Endothelial cell of umbilical vein (primary cell): Measurements from ENCODE around the gene P3H1. TPM values are rescaled to one million over a fixed set of nuclear protein-coding genes. Genes with fewer than 3 reads are reported as not detected.

Source experiments
- Bru-seq: library from RNA; stranded (reverse); fragments of 400-500 nt; gene quantifications from one replicate; lab custom pipeline; 2021; lab: Mats Ljungman, UMichigan
- BruChase-seq, 2 experiments: library from RNA; stranded (reverse); fragments of 400-500 nt; gene quantifications; one replicate each; lab custom pipeline; 2021; lab: Mats Ljungman, UMichigan
- BruUV-seq: library from RNA; stranded (reverse); fragments of 400-500 nt; replicated peaks from 2 replicates; lab custom pipeline; 2021; lab: Mats Ljungman, UMichigan
- CTCF ChIA-PET: fragments of 300-600, 350-600 bp; sonication (Branson Sonifier 250); formaldehyde crosslinking; loops from one replicate; lab custom pipeline; 2021; ENCODE audit warnings: antibody characterized with exemption, inconsistent platforms; lab: Charles Lee
- POLR2A ChIA-PET: fragments of 300-600, 350-600 bp; sonication (Branson Sonifier 250); formaldehyde crosslinking; loops from one replicate; lab custom pipeline; 2021; ENCODE audit warnings: antibody characterized with exemption, inconsistent platforms; lab: Charles Lee
- DNase-seq: peaks from one replicate; pipeline ENCODE4 v3.0.0-alpha.2; 2011; ENCODE audit warnings: low read depth, low spot score
- FAIRE-seq: peaks from 2 replicates; lab custom pipeline; 2011; peaks lifted over from hg19 to GRCh38; lab: Jason Lieb, UNC
- H2AFZ ChIP-seq: 2 replicates; pipeline ENCODE4 v1.6.0; 2012; ENCODE audit warnings: low read depth, low read length, control low read depth, inconsistent platforms
- H3K27ac ChIP-seq: 2 replicates; pipeline ENCODE4 v1.5.1; 2011; ENCODE audit warnings: low read depth, mild to moderate bottlenecking, control low read depth, low read length, moderate library complexity; ENCODE audit not compliant: insufficient read depth
- H3K27me3 ChIP-seq, 2 experiments: 2 replicates each; pipeline versions ENCODE4 v1.6.0 to v1.6.1; 2011; ENCODE audit warnings: low read length in 2 of 2, mixed read lengths in 1 of 2; ENCODE audit not compliant: control insufficient read depth in 2 of 2, insufficient read depth in 2 of 2
- H3K36me3 ChIP-seq, 2 experiments: 2 replicates in 1 of 2; 3 replicates in 1 of 2; pipeline ENCODE4 v1.5.1; 2011; ENCODE audit warnings: low read length in 2 of 2, mild to moderate bottlenecking in 1 of 2, moderate library complexity in 1 of 2; ENCODE audit not compliant: control insufficient read depth in 2 of 2, insufficient read depth in 2 of 2; ENCODE audit errors: extremely low read depth in 1 of 2
- H3K4me1 ChIP-seq: 3 replicates; pipeline ENCODE4 v1.5.1; 2011; ENCODE audit warnings: mild to moderate bottlenecking, low read length; ENCODE audit not compliant: control insufficient read depth, insufficient read depth; ENCODE audit errors: extremely low read depth
- H3K4me2 ChIP-seq: 2 replicates; pipeline ENCODE4 v1.6.1; 2011; ENCODE audit warnings: low read length, control low read depth, mixed read lengths; ENCODE audit not compliant: insufficient read depth
- H3K4me3 ChIP-seq, 3 experiments: fragments of 200-600 bp in 1 of 3; sonication (generic), shearing (Covaris generic) in 1 of 3; replicated peaks in 1 of 3; 2 replicates each; pipeline ENCODE4 v1.5.1; 2011 to 2016; ENCODE audit warnings: control low read depth in 3 of 3, low read length in 3 of 3, mild to moderate bottlenecking in 2 of 3, inconsistent platforms in 1 of 3, low read depth in 1 of 3, moderate library complexity in 1 of 3; ENCODE audit not compliant: insufficient read depth in 1 of 3
- H3K79me2 ChIP-seq: 2 replicates; pipeline ENCODE4 v1.6.0; 2012; ENCODE audit warnings: low read length, inconsistent platforms; ENCODE audit not compliant: control insufficient read depth, insufficient read depth
- H3K9ac ChIP-seq: replicated peaks from 2 replicates; pipeline ENCODE3; 2011; ENCODE audit warnings: low read length, control low read depth; ENCODE audit not compliant: insufficient read depth; ENCODE audit errors: extremely low read depth
- H3K9me1 ChIP-seq: replicated peaks from 3 replicates; pipeline ENCODE4 v1.6.0; 2011; ENCODE audit warnings: mild to moderate bottlenecking, low read length; ENCODE audit not compliant: control insufficient read depth, insufficient read depth; ENCODE audit errors: extremely low read depth
- H3K9me3 ChIP-seq: replicated peaks from 2 replicates; pipeline ENCODE4 v1.5.1; 2012; ENCODE audit warnings: low read length, inconsistent platforms; ENCODE audit not compliant: control insufficient read depth, insufficient read depth
- H4K20me1 ChIP-seq: replicated peaks from 2 replicates; pipeline ENCODE3; 2011; ENCODE audit warnings: mild to moderate bottlenecking, low read length; ENCODE audit not compliant: control insufficient read depth, insufficient read depth; ENCODE audit errors: extremely low read depth
- CTCF ChIP-seq, 2 donors: IDR thresholded peaks; 1 replicate in 1 of 2; 2 replicates in 1 of 2; pipeline ENCODE4 v1.5.1; 2011; ENCODE audit warnings: low read length in 2 of 2, mild to moderate bottlenecking in 2 of 2, moderate library complexity in 2 of 2, control low read depth in 1 of 2, inconsistent platforms in 1 of 2, low read depth in 1 of 2; ENCODE audit not compliant: insufficient read depth in 1 of 2; ENCODE audit errors: extremely low read depth in 1 of 2
- EZH2 ChIP-seq: IDR thresholded peaks from 2 replicates; pipeline ENCODE4 v1.6.1; 2012; ENCODE audit warnings: borderline replicate concordance, low read depth, mild to moderate bottlenecking, moderate library complexity, low read length, inconsistent platforms; ENCODE audit not compliant: severe bottlenecking
- FOS ChIP-seq: IDR thresholded peaks from 2 replicates; pipeline ENCODE4 v1.6.1; 2011; ENCODE audit warnings: mild to moderate bottlenecking, low read length, moderate library complexity, borderline replicate concordance; ENCODE audit not compliant: insufficient read depth
- GATA2 ChIP-seq: IDR thresholded peaks from 2 replicates; pipeline ENCODE4 v1.7.0; 2011; ENCODE audit warnings: low read depth, mild to moderate bottlenecking, moderate library complexity, mixed read lengths, low read length; ENCODE audit not compliant: insufficient read length, insufficient read depth
- JUN ChIP-seq: IDR thresholded peaks from 2 replicates; pipeline ENCODE4 v1.6.1; 2011; ENCODE audit warnings: borderline replicate concordance, low read depth; ENCODE audit not compliant: insufficient read length, insufficient read depth
- MAX ChIP-seq: IDR thresholded peaks from 2 replicates; pipeline ENCODE4 v1.6.1; 2011; ENCODE audit not compliant: insufficient read depth, insufficient read length
- MYC ChIP-seq: IDR thresholded peaks from one replicate; pipeline ENCODE4 v1.6.1; 2011; ENCODE audit warnings: mild to moderate bottlenecking, low read depth, low read length
- POLR2A ChIP-seq: IDR thresholded peaks from 2 replicates; pipeline ENCODE4 v1.6.1; 2012; ENCODE audit warnings: low read depth, mild to moderate bottlenecking, control low read depth, low read length
- POLR2AphosphoS5 ChIP-seq: IDR thresholded peaks from 2 replicates; pipeline ENCODE4 v1.6.1; 2012; ENCODE audit warnings: low read depth, mild to moderate bottlenecking, control low read depth, low read length, moderate library complexity; ENCODE audit not compliant: insufficient read depth
- dilution Hi-C: fragments of 300-500 bp; cut with MboI; formaldehyde crosslinking; loops from one replicate; pipeline ENCODE4 v1.15.0; 2019; ENCODE audit warnings: low sequenced_read_pairs; ENCODE audit not compliant: extremely low pct_ligation_motif_present
- intact Hi-C: fragments of 100-400 bp; cut with micrococcal nuclease; formaldehyde crosslinking; loops from one replicate; pipeline ENCODE4 v1.10.0; 2022
- long read RNA-seq: library from polyadenylated mRNA; stranded (forward); transcript quantifications from one replicate; pipeline ENCODE4 v2.0.0, GENCODE V29; 2021
- polyA minus RNA-seq, 3 experiments: library from RNA; depleted of rRNA, polyadenylated mRNA; stranded (reverse); fragments of >200 nt; gene quantifications; 1 replicate in 1 of 3; 2 replicates in 2 of 3; pipeline ENCODE4 v1.2.3, GENCODE V29; 2011
- polyA plus RNA-seq, 4 experiments: library from polyadenylated mRNA; depleted of rRNA in 3 of 4; stranded (reverse) in 3 of 4; unstranded in 1 of 4; fragments of >200 nt; gene quantifications; 2 replicates each; pipeline versions ENCODE4 v1.2.1 to v1.2.3, GENCODE V29; 2011 to 2012; ENCODE audit warnings: missing spikeins in 1 of 4
- total RNA-seq: library from RNA; stranded (reverse); gene quantifications from 2 replicates; pipeline ENCODE4 v1.2.3, GENCODE V29; 2021

Gene P3H1
- total RNA-seq (136 and 146 TPM in 2 replicates), polyA plus RNA-seq (194 and 246 TPM in 2 replicates), polyA minus RNA-seq (146 and 147 TPM in 2 replicates), Bru-seq, nascent RNA (percentile 68 among the genes with signal in this experiment), BruChase-seq, experiment 1, labeled RNA remaining after a 6-hour chase (percentile 83 among the genes with signal in this experiment), BruChase-seq, experiment 2, labeled RNA remaining after a 2-hour chase (percentile 77 among the genes with signal in this experiment)
- polyA plus RNA-seq (2011; cell fraction: cytosol; rRNA removed): 142 and 155 TPM in 2 replicates
- 270 and 291 TPM in 2 replicates for polyA plus RNA-seq (2011; cell fraction: nucleus; rRNA removed)
- 88.9 and 103 TPM in 2 replicates for polyA plus RNA-seq (2012)
- 32.3 TPM for polyA minus RNA-seq (2011; cell fraction: cytosol; rRNA and poly(A)+ RNA removed)
- polyA minus RNA-seq (2011; cell fraction: nucleus; rRNA and poly(A)+ RNA removed): 60.5 and 78.9 TPM in 2 replicates
- long read RNA-seq, transcript P3H1-207 (14 exons, 2,726 nt): minor isoform, 21 of 506 reads
- long read RNA-seq, transcript P3H1-204 (15 exons, 2,705 nt): minor isoform, 62 of 506 reads
- long read RNA-seq, transcript P3H1-202 (15 exons, 2,585 nt): major isoform, 329 of 506 reads
- long read RNA-seq, partial matches to known transcripts: 33 of 506 reads
- long read RNA-seq, other reads (novel, unspliced or antisense): 59 of 506 reads

GRCh38 chr1:42766741-42767509, at the start of gene P3H1, which contains the start of gene C1orf50:
TSS of gene P3H1 (minus strand) at chr1:42767028. CDS start at chr1:42766971, 57 bp downstream.
TSS of gene C1orf50 (plus strand) at chr1:42767249. CDS start at chr1:42767312, 63 bp downstream.
- no TSS peak for BruUV-seq
- intact Hi-C loops: loop anchor here (1.0 to 5.0 kb wide), 5 partner anchors 50 to 310 kb away; partner anchors contain the start of genes ERMAP, PPCS, PPIH and SVBP
- H3K36me3 ChIP-seq: peaks cover 0 to 3% of the 10 kb centered on the region in 2 experiments

More at GRCh38 chr1:42766741-42767509, at the start of gene P3H1, which contains the start of gene C1orf50:
- CTCF ChIA-PET: interaction anchor here (0.8 to 3.7 kb wide), 22 partner anchors 7 to 620 kb away, joined by 3 to 32 read pairs (median 6); partner anchors contain the start of genes ERMAP, TMEM269, YBX1 and ZNF691
- dilution Hi-C loops: no loop called here
- POLR2A ChIA-PET: interaction anchor here (0.7 to 1.7 kb wide), 6 partner anchors 11 to 441 kb away, joined by 3 to 6 read pairs (median 4); partner anchors contain the start of genes ERMAP, SVBP and ZNF691
- peak within 1 kb of the TSS; percentile 83 for H2AFZ ChIP-seq
- peak within 1 kb of the TSS; percentile 62 for H3K27ac ChIP-seq
- H3K9me1 ChIP-seq: no peaks in the 10 kb centered on the region
- peak within 1 kb of the TSS; percentile 95 for H3K4me2 ChIP-seq
- no peaks in the 10 kb centered on the region for H4K20me1 ChIP-seq
- peaks cover 65% of the 10 kb centered on the region for H3K79me2 ChIP-seq
- DNase-seq (peak; percentile 100), FAIRE-seq (peak; percentile 93)
- no peaks in the 10 kb centered on the region for H3K9me3 ChIP-seq
- H3K4me1 ChIP-seq: peaks cover 20% of the 10 kb centered on the region
- peak within 1 kb of the TSS; percentile 83 for H3K9ac ChIP-seq
- no peaks in the 10 kb centered on the region for H3K27me3 ChIP-seq
- TF ChIP-seq JUN: no peak
- no peak for TF ChIP-seq MYC
- peak; percentile 92 for TF ChIP-seq POLR2A
- no peak for TF ChIP-seq EZH2
- peak; percentile 87 for TF ChIP-seq POLR2AphosphoS5
- TF ChIP-seq GATA2: no peak
- TF ChIP-seq CTCF (IDR thresholded peaks at IDR 0.05; ENCODE audit: extremely low read depth in 1 of 2, insufficient read depth in 1 of 2, low read depth in 1 of 2, low read length in 2 of 2): no peak
- no peak for TF ChIP-seq MAX
- no peak for TF ChIP-seq FOS
- peak within 1 kb of the TSS; percentile 65 to 91 (median 90) for H3K4me3 ChIP-seq
